GM18499 (cell line): ENCODE data around the gene RNF19B.

Experiments
- ATAC-seq: cut with Tn5 transposase; IDR thresholded peaks from one replicate; pipeline ENCODE4 v1.9.1; 2021; ENCODE audit warnings: moderate number of reproducible peaks; ENCODE audit not compliant: insufficient read depth, unreplicated experiment

Gene RNF19B

DNA sequence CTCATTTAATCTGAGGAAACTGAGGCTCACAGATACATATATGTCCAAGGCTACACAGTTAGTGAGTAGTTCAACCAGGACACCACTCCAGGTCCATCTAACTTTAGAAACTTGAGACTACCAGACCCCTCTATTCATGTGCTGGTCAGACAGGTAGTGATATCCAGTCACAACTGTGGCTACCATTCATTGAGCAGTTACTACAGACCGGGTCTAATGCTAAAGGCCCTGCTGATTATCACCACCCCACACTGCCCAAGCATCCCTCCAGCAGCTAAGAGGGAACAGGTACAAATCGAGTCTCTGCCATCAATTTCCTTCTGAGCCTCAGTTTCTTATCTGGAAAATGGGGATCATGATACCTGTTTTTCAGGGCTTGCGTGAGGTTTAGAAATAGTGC, 73.0 kb downstream of the RNF19B start:
- ATAC-seq = no peak

DNA sequence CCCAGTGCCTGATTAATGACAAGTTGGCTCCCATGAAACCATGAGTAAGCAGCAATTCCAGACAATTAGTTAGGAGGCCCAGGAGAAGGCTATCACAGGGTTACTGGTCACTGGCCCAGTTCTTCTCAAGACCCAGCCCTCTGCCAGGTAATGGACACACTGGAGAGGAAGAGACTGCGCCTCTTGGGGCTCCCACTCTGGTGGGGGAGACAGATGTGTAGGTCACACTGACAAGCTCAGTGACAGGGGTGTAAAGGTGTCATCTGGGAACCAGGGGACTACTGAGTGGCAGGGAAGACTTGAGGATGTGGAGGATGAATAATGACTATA, 73.4 kb downstream of the RNF19B start:
- ATAC-seq = no peak

DNA sequence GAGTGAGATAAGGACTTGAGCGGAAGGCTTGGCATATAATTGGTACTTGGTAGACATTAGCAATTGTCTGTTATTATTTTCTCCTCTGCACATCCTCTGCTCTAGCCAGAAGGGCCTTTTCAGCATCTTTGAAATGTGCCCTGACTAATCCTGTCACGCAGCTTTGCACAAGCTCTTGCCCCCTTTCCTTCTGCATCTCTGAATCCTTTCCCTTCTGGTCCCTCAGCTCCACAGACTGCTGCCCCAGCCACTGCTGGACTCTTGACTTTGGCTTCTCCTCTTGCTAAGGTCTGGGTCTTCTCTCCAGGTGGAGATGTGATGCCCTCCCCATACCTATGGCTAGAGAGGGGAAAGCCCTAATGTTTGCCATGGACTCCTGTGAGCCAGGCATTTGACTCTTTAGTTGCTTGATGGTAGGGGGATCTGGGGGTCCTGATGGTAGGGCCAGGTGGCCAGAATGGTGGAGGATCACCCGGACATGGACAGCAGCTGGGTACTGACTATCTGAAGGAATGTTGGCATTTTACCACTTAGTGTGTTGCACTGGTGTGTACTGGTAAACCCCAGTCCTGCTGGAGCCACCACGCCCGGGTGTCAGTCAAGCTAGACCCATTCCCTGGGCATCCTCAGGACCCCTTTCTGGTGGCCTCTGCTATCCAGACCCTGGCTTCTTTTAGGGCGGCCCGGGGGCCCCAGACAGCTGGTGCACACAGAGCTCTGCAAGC, 73.9 kb downstream of the RNF19B start:
- no peak for ATAC-seq

DNA sequence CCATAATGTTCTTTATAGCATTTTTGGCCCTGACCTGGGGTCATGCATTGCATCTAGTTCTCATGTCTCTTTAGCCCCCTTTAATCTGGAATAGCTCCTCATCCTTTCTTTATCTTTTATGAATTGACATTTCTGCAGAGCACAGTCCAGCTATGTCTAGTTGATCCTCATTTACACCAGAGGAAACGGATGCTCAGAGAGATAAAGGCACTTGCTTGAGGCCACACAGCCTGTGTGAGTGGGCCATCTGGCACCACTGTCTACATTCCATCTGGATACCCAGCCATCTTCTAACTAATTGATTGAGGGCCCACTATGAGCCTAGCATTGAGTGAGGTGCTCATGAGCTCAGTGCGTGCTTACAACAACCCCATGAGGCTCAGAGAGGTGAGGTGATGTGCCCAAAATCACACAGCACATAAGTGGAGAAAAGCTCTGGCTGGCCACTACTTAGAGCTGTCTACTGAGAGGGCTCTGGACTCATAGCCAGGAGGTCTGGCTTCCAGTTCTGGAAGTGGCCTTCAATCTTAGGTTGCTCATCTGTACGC, 74.8 kb downstream of the RNF19B start:
- no peak for ATAC-seq

DNA sequence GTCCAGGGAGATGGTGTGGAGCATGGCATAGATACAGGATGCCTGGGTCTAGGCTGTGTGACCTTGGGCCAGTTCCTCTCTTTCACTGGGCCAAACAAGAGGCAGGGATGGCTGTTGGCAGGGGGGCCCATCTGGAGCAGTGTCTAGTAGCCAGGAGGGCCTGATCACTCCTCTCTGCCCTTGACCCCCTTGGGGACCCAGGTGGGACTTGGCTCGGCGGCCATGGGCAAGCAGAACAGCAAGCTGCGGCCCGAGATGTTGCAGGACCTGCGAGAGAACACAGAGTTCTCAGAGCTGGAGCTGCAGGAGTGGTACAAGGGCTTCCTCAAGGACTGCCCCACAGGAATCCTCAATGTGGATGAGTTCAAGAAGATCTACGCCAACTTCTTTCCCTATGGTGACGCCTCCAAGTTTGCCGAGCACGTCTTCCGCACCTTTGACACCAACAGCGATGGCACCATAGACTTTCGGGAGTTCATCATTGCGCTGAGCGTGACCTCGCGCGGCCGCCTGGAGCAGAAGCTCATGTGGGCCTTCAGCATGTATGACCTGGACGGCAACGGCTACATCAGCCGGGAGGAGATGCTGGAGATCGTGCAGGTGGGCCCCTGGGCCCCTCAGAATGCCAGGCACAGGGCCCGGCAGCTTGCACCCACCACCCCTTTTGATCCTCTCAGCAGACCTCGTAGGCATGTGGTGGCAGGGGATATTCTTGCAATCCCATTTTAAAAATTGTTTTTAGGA, 75.8 kb downstream of the RNF19B start:
- no peak for ATAC-seq

DNA sequence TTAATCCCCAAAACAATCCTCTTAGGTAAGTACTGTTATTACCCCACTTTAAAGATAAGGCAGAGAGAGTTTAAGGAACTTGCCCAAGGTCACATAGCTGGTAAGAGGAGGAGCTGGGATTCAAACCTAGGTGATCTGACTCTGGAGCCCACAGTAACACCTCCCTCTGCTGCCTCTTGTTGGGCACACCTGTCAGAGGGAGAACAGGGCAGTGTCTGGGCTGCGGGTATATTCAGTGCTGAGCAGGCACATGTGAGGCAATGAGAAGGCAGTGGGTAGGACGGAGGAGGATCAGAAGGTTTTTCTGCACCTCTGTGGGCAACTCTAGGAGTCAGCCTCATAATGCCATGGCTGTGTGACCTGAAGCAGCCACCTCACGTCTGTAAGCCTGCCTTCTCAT, 76.5 kb downstream of the RNF19B start:
- ATAC-seq = no peak

DNA sequence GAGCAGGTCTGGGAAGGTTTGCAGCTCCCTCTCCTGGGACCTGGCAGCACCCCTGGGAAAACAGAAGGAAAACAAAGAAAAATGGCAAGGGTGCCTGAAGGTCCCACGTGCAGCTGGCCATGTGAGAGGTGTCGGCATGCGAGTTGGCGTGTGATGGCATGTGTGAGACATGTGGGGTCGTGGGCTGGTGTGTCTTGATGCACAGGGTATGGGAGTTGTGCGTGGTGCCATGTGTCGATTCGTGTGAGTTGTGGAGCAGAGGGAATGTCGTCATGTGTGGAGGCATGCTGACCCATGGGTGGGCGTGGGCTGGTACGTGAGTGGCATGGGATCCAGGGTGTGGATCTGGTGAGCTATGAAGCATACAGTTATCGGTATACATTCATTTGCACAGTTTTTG, 77.0 kb downstream of the RNF19B start:
- ATAC-seq = no peak

DNA sequence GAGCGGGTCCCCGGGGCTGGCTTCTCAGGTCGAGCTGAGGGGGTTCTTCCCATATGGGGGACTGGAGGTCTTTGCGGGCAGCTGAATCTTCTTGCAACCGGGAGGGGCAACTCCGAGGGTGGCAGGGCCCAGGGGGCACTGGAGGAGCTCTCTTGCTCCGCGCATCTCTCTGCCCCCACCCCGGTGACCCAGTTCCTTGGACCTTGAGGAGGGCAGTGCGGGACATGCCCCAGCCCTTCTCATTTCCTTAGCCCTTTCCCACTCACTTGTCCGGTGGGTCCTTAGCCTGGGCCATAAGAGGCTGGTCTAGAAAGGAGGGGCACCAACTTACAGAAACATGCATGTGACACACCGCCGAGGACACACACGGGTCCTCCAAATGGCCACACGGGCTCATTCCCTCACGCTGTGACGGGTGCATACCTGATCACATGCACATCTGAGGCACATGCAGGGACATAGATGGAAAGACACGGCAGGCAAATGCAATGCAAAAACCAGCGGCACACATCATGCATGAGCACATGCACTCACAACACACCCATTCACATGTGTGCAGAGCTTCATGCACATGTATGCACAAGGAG, 77.7 kb downstream of the RNF19B start:
- ATAC-seq = no peak
